Measurements from ENCODE around the gene CKB. TPM values are rescaled to one million over a fixed set of nuclear protein-coding genes. Genes with fewer than 3 reads are reported as not detected.

Gene CKB
- total RNA-seq, 1 experiment from 2014 or later: 672 TPM

DNA sequence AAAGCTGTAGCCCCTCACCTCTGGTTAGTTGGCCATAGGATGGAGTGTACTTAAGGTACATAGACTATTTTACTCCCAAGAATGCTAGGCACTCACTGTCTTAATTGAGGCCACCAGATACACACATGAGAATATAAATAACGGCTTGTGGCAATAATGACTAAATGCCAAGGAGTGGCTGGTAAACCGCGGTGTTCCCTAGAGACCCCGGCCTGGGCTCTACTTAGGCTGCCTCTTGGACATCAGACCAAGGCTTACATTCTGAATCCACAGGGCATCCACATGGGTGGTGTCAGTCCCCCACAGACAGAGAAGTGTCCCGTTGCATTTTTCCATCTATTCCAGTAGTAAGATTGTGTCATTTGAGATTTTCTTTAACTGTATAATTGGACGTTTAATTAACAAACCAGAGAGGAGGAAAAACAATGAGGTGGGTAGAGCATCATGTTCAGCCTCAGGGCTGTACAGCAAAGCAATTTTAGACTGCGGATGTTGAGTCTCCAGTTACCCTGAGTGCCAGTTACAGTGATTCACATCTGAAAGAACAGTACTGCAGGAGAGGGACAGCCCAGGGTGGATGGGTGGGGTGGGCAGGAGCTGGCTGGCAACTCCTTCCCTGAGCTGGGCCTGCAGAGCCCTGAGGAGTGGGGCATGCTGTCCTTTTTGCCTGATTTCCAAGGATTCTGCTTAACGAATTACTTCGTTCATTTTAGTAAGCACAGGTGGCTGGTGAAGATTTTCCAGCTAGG is 20.5 kb downstream of the CKB start:
- DNase-seq (ENCODE audit: low spot score): peak; percentile 14
- in situ Hi-C loops (cut with HindIII; ENCODE audit: low sequenced_read_pairs): no loop called here

GRCh38 chr14:103501041-103501870 is 21.4 kb downstream of the CKB start:
- in situ Hi-C loops (cut with HindIII; ENCODE audit: low sequenced_read_pairs): no loop called here
- DNase-seq (ENCODE audit: low spot score): peak; percentile 53

- peak; percentile 97 for DNase-seq (ENCODE audit: low spot score)
- in situ Hi-C loops (cut with HindIII; ENCODE audit: low sequenced_read_pairs): no loop called here
Measured at GRCh38 chr14:103500148-103500990, 22.3 kb downstream of the CKB start.

DNA sequence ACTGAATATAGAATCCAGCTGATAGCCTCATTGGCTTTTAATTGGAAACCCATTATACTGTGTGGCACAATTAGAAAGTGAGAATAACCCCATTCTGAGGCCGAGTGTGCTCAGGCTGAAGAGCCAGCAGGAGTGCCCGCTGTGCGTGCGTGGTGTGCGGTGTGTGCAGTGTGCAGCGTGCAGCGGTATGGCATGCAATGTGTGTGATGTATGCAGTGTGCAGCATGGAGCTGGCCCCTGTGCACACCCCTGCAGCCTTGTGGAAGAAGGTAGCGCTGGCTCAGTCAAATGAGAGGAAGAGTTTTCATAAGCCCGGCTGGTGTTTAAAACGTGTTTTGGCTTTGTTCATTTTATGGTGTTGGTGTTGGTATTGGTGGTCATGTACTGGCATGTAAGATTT is 22.9 kb downstream of the CKB start:
- in situ Hi-C loops (cut with HindIII; ENCODE audit: low sequenced_read_pairs): no loop called here

GRCh38 chr14:103496776-103497175 is 25.9 kb downstream of the CKB start:
- no peak for DNase-seq (ENCODE audit: low spot score)

More for the DNA sequence above, 22.9 kb downstream of the CKB start:
- no peak for DNase-seq (ENCODE audit: low spot score)

DNA sequence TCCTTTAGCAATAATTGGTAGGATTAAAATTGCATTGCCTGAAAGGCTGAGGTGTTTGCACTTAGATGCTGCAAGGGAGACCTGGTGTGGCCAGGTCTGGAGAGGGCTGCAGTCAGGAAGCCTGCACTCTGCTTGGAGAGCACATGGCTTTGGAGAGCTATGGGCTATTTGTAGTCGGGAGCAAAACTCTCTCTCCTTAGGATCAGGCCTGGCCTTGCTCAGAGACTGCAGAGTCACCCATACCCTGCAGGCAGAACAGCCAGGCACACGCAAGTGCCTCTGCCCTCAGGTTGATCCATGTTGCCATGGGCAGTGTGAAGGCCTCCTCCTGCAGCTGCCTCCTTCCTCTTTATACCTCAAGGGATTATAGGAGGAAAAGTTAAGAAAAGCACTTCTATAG is 26.8 kb downstream of the CKB start:
- DNase-seq (ENCODE audit: low spot score): peak; percentile 33
- in situ Hi-C loops (cut with HindIII; ENCODE audit: low sequenced_read_pairs): no loop called here

More at GRCh38 chr14:103496776-103497175, 25.9 kb downstream of the CKB start:
- in situ Hi-C loops (cut with HindIII; ENCODE audit: low sequenced_read_pairs): no loop called here

GRCh38 chr14:103492156-103492925 is 30.3 kb downstream of the CKB start:
- no peak for DNase-seq (ENCODE audit: low spot score)

GRCh38 chr14:103491691-103492090 is 30.9 kb downstream of the CKB start:
- in situ Hi-C loops (cut with HindIII; ENCODE audit: low sequenced_read_pairs): no loop called here

More at GRCh38 chr14:103492156-103492925, 30.3 kb downstream of the CKB start:
- in situ Hi-C loops (cut with HindIII; ENCODE audit: low sequenced_read_pairs): no loop called here

DNA sequence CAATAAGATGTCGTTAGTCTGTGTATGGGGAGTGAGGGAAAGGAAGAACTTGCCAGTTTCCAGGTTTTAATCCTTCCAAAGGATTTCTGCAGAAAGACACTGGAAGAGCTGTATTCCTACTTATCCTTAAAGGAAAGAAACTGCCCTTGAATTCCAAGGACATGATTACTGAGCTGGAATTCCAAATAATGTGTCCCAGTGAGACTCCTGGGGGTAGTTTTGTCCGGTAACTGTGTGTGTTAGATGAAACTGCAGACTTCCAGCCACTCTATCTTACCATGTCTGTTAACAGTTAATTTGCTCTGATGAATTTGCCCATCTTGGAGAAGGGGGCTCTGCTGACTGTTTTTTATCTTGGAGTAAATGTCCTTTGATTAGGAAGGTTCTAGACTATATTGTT is 33.0 kb downstream of the CKB start:
- DNase-seq (ENCODE audit: low spot score): no peak
- in situ Hi-C loops (cut with HindIII; ENCODE audit: low sequenced_read_pairs): no loop called here

More at GRCh38 chr14:103491691-103492090, 30.9 kb downstream of the CKB start:
- DNase-seq (ENCODE audit: low spot score): no peak

DNA sequence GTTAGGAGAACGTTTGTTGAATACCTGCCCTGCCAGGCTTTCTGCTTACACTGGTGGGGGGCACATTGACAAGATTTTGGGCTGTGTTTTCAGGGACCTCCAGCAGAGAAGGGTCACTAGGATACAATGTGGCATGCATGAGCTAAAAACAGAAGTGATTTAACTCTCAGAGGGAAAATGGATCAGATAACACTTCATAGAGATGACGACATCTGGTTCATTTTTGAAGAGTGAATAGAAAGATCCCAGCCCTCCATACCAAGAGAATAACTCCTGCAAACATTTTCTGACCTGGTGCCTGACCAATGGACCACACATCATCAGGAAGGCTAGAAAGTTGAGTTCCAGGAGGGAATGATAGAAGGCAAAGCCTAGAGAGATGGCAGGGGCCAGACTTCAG is 33.7 kb downstream of the CKB start:
- in situ Hi-C loops (cut with HindIII; ENCODE audit: low sequenced_read_pairs): no loop called here
- DNase-seq (ENCODE audit: low spot score): no peak

GRCh38 chr14:103488071-103488470 is 34.6 kb downstream of the CKB start:
- DNase-seq (ENCODE audit: low spot score): no peak
- in situ Hi-C loops (cut with HindIII; ENCODE audit: low sequenced_read_pairs): no loop called here

GRCh38 chr14:103485504-103485903 is 37.1 kb downstream of the CKB start:
- DNase-seq (ENCODE audit: low spot score): no peak
- in situ Hi-C loops (cut with HindIII; ENCODE audit: low sequenced_read_pairs): no loop called here

GRCh38 chr14:103483600-103483999 is 39.0 kb downstream of the CKB start:
- in situ Hi-C loops (cut with HindIII; ENCODE audit: low sequenced_read_pairs): no loop called here
- peak; percentile 27 for DNase-seq (ENCODE audit: low spot score)

DNA sequence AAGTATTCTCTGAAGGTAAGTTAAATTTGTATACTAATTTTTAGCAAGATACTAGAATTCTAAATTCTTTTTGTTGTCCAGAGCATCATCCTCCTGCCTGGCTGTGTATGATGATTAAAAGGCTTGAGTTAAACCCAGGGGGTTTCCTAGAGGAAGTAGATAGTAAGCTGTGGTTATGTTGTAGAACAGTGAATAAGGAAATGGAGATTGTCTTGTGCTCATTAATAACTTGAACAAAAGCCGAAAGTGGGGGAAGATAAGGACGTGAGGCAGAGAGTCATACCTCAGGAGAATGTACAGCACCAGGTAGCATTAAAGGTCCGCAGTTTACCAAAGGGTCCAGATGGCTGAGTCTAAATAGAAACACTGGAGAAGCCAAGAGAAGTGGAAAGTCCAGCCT is 42.0 kb downstream of the CKB start:
- DNase-seq (ENCODE audit: low spot score): peak; percentile 54
- in situ Hi-C loops (cut with HindIII; ENCODE audit: low sequenced_read_pairs): no loop called here

DNA sequence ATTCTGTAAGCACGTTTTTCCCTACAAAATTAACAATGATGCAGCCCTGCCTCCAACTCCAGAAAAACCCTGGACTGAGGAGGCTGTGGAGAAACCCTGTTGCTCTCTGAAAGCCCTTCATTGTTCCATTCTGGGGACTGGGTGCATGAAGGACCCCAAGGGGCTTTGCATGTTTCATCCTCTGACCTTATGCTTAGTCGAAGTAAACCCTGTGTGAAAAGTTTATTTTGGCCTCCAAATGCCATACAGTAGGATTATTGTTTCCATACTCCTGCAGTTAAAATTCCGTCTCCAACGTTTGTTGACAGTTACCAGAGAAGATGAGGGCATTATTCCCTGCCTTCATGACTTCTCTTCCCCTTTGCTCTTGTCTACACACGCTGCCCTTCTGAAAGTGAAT is 46.0 kb downstream of the CKB start:
- no peak for DNase-seq (ENCODE audit: low spot score)
- in situ Hi-C loops (cut with HindIII; ENCODE audit: low sequenced_read_pairs): no loop called here

- no peak for DNase-seq (ENCODE audit: low spot score)
- in situ Hi-C loops (cut with HindIII; ENCODE audit: low sequenced_read_pairs): no loop called here
Measured at GRCh38 chr14:103476065-103476464, 46.6 kb downstream of the CKB start.

DNA sequence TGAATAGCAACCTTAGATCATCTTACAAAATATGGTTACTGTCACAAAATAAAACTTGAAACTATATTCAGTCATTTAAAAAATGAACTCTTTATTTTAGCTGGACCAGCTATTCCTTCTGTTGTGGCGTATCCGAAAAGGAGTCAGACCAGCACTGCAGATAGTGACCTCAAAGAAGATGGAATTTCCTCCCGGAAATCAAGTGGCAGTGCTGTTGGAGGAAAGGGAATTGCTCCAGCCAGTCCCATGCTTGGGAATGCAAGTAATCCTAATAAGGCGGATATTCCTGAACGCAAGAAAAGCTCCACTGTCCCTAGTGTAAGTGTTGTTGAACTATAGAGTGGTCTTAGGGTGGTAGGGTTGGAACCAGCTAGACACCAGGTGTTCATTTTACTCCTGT is 47.7 kb downstream of the CKB start:
- DNase-seq (ENCODE audit: low spot score): no peak
- in situ Hi-C loops (cut with HindIII; ENCODE audit: low sequenced_read_pairs): no loop called here

DNA sequence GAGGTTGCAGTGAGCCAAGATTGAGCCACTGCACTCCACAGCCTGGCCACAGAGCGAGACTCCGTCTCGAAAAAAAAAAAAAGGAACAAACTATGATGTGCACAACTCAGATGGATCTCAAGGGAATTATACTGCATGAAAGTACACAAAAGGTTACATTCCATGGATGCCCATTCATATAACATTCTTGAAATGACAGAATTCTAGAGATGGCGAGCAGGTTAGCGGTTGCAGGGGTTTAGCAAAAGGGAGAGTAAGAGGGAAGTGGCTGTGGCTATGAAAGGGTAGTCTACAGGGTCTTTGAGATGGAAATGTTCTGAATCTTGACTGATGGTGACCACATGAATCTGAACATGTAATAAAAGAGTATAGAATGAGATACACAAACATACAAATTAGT is 49.7 kb downstream of the CKB start:
- DNase-seq (ENCODE audit: low spot score): no peak
- in situ Hi-C loops (cut with HindIII; ENCODE audit: low sequenced_read_pairs): no loop called here

All from G401 (cell line).